HG02623 (cell line): ENCODE results near the gene PRDX2.
"Not testable (repeated sequence)": the region's sequence is repeated elsewhere in the genome, so short reads cannot be mapped to it uniquely, and the experiment has no call there.

Source experiments
- ATAC-seq: cut with Tn5 transposase; IDR thresholded peaks from one replicate; pipeline ENCODE4 v1.9.1; 2021; ENCODE audit warnings: moderate library complexity; ENCODE audit not compliant: unreplicated experiment

The PRDX2 gene

GRCh38 chr19:12825254-12826131, 23.9 kb upstream of the PRDX2 start:
- no peak for ATAC-seq

GRCh38 chr19:12821761-12822160, 20.2 kb upstream of the PRDX2 start:
- ATAC-seq: no peak

- ATAC-seq: not testable (repeated sequence)
These were observed 16.2 kb upstream of the PRDX2 start for GRCh38 chr19:12817810-12818209.

GRCh38 chr19:12817188-12817587, 15.6 kb upstream of the PRDX2 start:
- not testable (repeated sequence) for ATAC-seq

GRCh38 chr19:12815088-12815487, 13.5 kb upstream of the PRDX2 start:
- ATAC-seq: no peak

GRCh38 chr19:12806242-12807081, 4.9 kb upstream of the PRDX2 start, which contains the start of gene RNASEH2A:
RNASEH2A (plus strand) TSS chr19:12806584; CDS start chr19:12806674, 90 bp downstream.
- ATAC-seq: peak; percentile 72

- no peak for ATAC-seq
These were observed 2.5 kb upstream of the PRDX2 start for GRCh38 chr19:12804051-12804450.

GRCh38 chr19:12802267-12803106, 887 bp upstream of the PRDX2 start:
- no peak for ATAC-seq

- ATAC-seq: no peak
These were observed 606 bp downstream of the PRDX2 start for GRCh38 chr19:12800923-12801465.

- ATAC-seq: no peak
These were observed 1.2 kb downstream of the PRDX2 start for GRCh38 chr19:12800466-12800770.

- ATAC-seq: no peak
These were observed 1.7 kb downstream of the PRDX2 start for GRCh38 chr19:12799742-12800465.

- not testable (repeated sequence) for ATAC-seq
These were observed 4.0 kb downstream of the PRDX2 start for GRCh38 chr19:12797607-12798006.

GRCh38 chr19:12797141-12797587, 4.4 kb downstream of the PRDX2 start:
- no peak for ATAC-seq

GRCh38 chr19:12796146-12797071, 5.2 kb downstream of the PRDX2 start:
- no peak for ATAC-seq

- no peak for ATAC-seq
These were observed 6.6 kb downstream of the PRDX2 start for GRCh38 chr19:12794971-12795381.

- no peak for ATAC-seq
These were observed 7.2 kb downstream of the PRDX2 start for GRCh38 chr19:12794196-12794941.

GRCh38 chr19:12793290-12794195, 8.1 kb downstream of the PRDX2 start:
- ATAC-seq: peak; percentile 22
